Neutrophil (primary cell): Measurements from ENCODE around the gene RUNDC3A.
"Not testable (repeated sequence)": the region's sequence is repeated elsewhere in the genome, so short reads cannot be mapped to it uniquely, and the experiment has no call there.

Experiments used
- H3K27ac ChIP-seq: fragments of 200-600 bp; sonication (generic); 2 replicates; pipeline ENCODE4 v1.5.1; 2016; ENCODE audit warnings: mild to moderate bottlenecking, moderate library complexity
- H3K27me3 ChIP-seq: fragments of 200-600 bp; sonication (generic); 2 replicates; pipeline ENCODE4 v1.6.0; 2016; ENCODE audit warnings: mild to moderate bottlenecking
- H3K36me3 ChIP-seq: fragments of 200-600 bp; sonication (generic); 2 replicates; pipeline ENCODE4 v1.5.1; 2017
- H3K4me1 ChIP-seq, 2 experiments: fragments of 200-600 bp in 1 of 2; sonication (generic) in 1 of 2; 1 replicate in 1 of 2; 2 replicates in 1 of 2; pipeline versions ENCODE4 v1.5.1 to v1.6.1; 2013 to 2016; ENCODE audit warnings: low read depth in 1 of 2, low read length in 1 of 2, mild to moderate bottlenecking in 1 of 2, moderate library complexity in 1 of 2; ENCODE audit not compliant: control insufficient read depth in 1 of 2, insufficient read depth in 1 of 2
- H3K4me3 ChIP-seq, 2 experiments: fragments of 200-600 bp in 1 of 2; sonication (generic) in 1 of 2; 1 replicate in 1 of 2; 2 replicates in 1 of 2; pipeline ENCODE4 v1.5.1; 2013 to 2016; ENCODE audit warnings: low read depth in 1 of 2, low read length in 1 of 2, mild to moderate bottlenecking in 1 of 2, moderate library complexity in 1 of 2
- H3K9me3 ChIP-seq: fragments of 200-600 bp; sonication (generic); 2 replicates; pipeline ENCODE4 v1.5.1; 2016
- CTCF ChIP-seq: fragments of 200-600 bp; sonication (generic); IDR thresholded peaks from 2 replicates; pipeline ENCODE4 v1.5.1; 2016; ENCODE audit warnings: antibody characterized with exemption

The RUNDC3A gene

GRCh38 chr17:44334727-44335126 is 26.3 kb downstream of the RUNDC3A start:
- Histone ChIP-seq H3K4me3 (no peak overlapping the region), H3K9me3 (no peaks in the 10 kb centered on the region), H3K27me3 (no peaks in the 10 kb centered on the region), H3K36me3 (no peaks in the 10 kb centered on the region), H3K4me1 (peaks cover 83 to 87% of the 10 kb centered on the region in 2 experiments), H3K27ac (peak overlapping the region; percentile 86)
- no peak for TF ChIP-seq CTCF

- Histone ChIP-seq H3K36me3 (no peaks in the 10 kb centered on the region), H3K4me3 (no peak overlapping the region), H3K27ac (peak overlapping the region; percentile 86), H3K9me3 (no peaks in the 10 kb centered on the region), H3K27me3 (no peaks in the 10 kb centered on the region), H3K4me1 (peaks cover 84 to 88% of the 10 kb centered on the region in 2 experiments)
- no peak for TF ChIP-seq CTCF
These were observed 27.2 kb downstream of the RUNDC3A start for GRCh38 chr17:44335564-44335963.

GRCh38 chr17:44335968-44336367 is 27.6 kb downstream of the RUNDC3A start:
- peak overlapping the region; percentile 86 for H3K27ac ChIP-seq
- H3K36me3 ChIP-seq, result no peaks in the 10 kb centered on the region
- H3K4me1 ChIP-seq, result peaks cover 86 to 88% of the 10 kb centered on the region in 2 experiments
- TF ChIP-seq CTCF, result no peak
- H3K27me3 ChIP-seq, result no peaks in the 10 kb centered on the region
- H3K4me3 ChIP-seq, result no peak overlapping the region
- no peaks in the 10 kb centered on the region for H3K9me3 ChIP-seq

- Histone ChIP-seq H3K9me3 (no peaks in the 10 kb centered on the region), H3K27ac (peak overlapping the region; percentile 61), H3K27me3 (no peaks in the 10 kb centered on the region), H3K36me3 (no peaks in the 10 kb centered on the region), H3K4me3 (no peak overlapping the region), H3K4me1 (peaks cover 75 to 79% of the 10 kb centered on the region in 2 experiments)
- no peak for TF ChIP-seq CTCF
These were observed 30.3 kb downstream of the RUNDC3A start for GRCh38 chr17:44338702-44339101.

- H3K27me3 ChIP-seq, H3K36me3 ChIP-seq, H3K9me3 ChIP-seq: not testable (repeated sequence)
- peak overlapping the region; percentile 74 for H3K27ac ChIP-seq
- peak overlapping the region in 1 of 2 experiments; percentile 30 for H3K4me3 ChIP-seq
- H3K4me1 ChIP-seq, result peaks cover 74 to 79% of the 10 kb centered on the region in 2 experiments
These were observed 32.2 kb downstream of the RUNDC3A start for GRCh38 chr17:44340553-44340952.

- Histone ChIP-seq H3K4me3 (no peak overlapping the region), H3K4me1 (peaks cover 89 to 90% of the 10 kb centered on the region in 2 experiments), H3K27me3 (no peaks in the 10 kb centered on the region), H3K27ac (peak overlapping the region; percentile 93), H3K36me3 (peaks cover 1% of the 10 kb centered on the region), H3K9me3 (no peaks in the 10 kb centered on the region)
- no peak for TF ChIP-seq CTCF
These were observed 35.3 kb downstream of the RUNDC3A start for GRCh38 chr17:44343510-44344209.
